Neural progenitor cell (in vitro differentiated cells): ENCODE measurements around the gene AP1G1. TPM values are rescaled to one million over a fixed set of nuclear protein-coding genes. Genes with fewer than 3 reads are reported as not detected.
"Not testable (repeated sequence)": the region's sequence is repeated elsewhere in the genome, so short reads cannot be mapped to it uniquely, and the experiment has no call there.

Experiments
- DNase-seq: peaks from one replicate; pipeline ENCODE4 v3.0.0-alpha.2; 2016; ENCODE audit warnings: low spot score
- H2AFZ ChIP-seq: fragments of 200-600 bp; sonication (generic); replicated peaks from 2 replicates; pipeline ENCODE4 v1.6.1; 2016; ENCODE audit warnings: antibody characterized with exemption
- H3F3A ChIP-seq: fragments of 200-600 bp; sonication (generic); 2 replicates; pipeline ENCODE4 v1.6.1; 2016; ENCODE audit warnings: antibody characterized with exemption, low read depth
- H3K27ac ChIP-seq: fragments of 200-600 bp; sonication (generic); 2 replicates; pipeline ENCODE4 v1.5.1; 2016; ENCODE audit warnings: mild to moderate bottlenecking
- H3K27me3 ChIP-seq: fragments of 200-600 bp; sonication (generic); 2 replicates; pipeline ENCODE4 v1.6.1; 2016; ENCODE audit warnings: mild to moderate bottlenecking, moderate library complexity
- H3K36me3 ChIP-seq: fragments of 200-600 bp; sonication (generic); 2 replicates; pipeline ENCODE4 v1.5.1; 2016
- H3K4me1 ChIP-seq: fragments of 200-600 bp; sonication (generic); 2 replicates; pipeline ENCODE4 v1.6.1; 2016; ENCODE audit warnings: mixed run types
- H3K4me2 ChIP-seq: fragments of 200-600 bp; sonication (generic); 2 replicates; pipeline ENCODE4 v1.6.1; 2016
- H3K4me3 ChIP-seq: fragments of 200-600 bp; sonication (generic); 2 replicates; pipeline ENCODE4 v1.5.1; 2016
- H3K79me2 ChIP-seq: fragments of 200-600 bp; sonication (generic); 2 replicates; pipeline ENCODE4 v1.6.1; 2016; ENCODE audit warnings: low read depth
- H3K9ac ChIP-seq: fragments of 200-600 bp; sonication (generic); 2 replicates; pipeline ENCODE4 v1.6.1; 2016
- H3K9me3 ChIP-seq: fragments of 200-600 bp; sonication (generic); 2 replicates; pipeline ENCODE4 v1.5.1; 2016; ENCODE audit warnings: low read depth
- H4K20me1 ChIP-seq: fragments of 200-600 bp; sonication (generic); 2 replicates; pipeline ENCODE4 v1.6.1; 2016; ENCODE audit warnings: low read depth
- H3K27ac Mint-ChIP-seq: 3 replicates; pipeline ENCODE4 v1.8.0; 2021; ENCODE audit warnings: mixed read lengths
- H3K27me3 Mint-ChIP-seq: 2 replicates; pipeline ENCODE4 v1.8.0; 2022; ENCODE audit warnings: low read depth, mild to moderate bottlenecking, inconsistent platforms, moderate library complexity, mixed read lengths; ENCODE audit not compliant: insufficient read depth
- H3K36me3 Mint-ChIP-seq: 3 replicates; pipeline ENCODE4 v1.8.0; 2021; ENCODE audit warnings: mixed read lengths
- H3K4me1 Mint-ChIP-seq: 3 replicates; pipeline ENCODE4 v1.8.0; 2021; ENCODE audit warnings: mixed read lengths
- H3K4me3 Mint-ChIP-seq: 3 replicates; pipeline ENCODE4 v1.8.0; 2021; ENCODE audit warnings: mild to moderate bottlenecking, moderate library complexity, mixed read lengths
- H3K9me3 Mint-ChIP-seq: 3 replicates; pipeline ENCODE4 v1.8.0; 2020; ENCODE audit warnings: mixed read lengths
- EZH2 ChIP-seq: fragments of 200-600 bp; sonication (generic); IDR thresholded peaks from 2 replicates; pipeline ENCODE4 v1.6.1; 2017; ENCODE audit warnings: antibody characterized with exemption, mild to moderate bottlenecking, moderate library complexity
- EZH2phosphoT487 ChIP-seq: fragments of 200-600 bp; sonication (generic); IDR thresholded peaks from 2 replicates; pipeline ENCODE4 v1.6.1; 2017; ENCODE audit warnings: antibody characterized with exemption
- total RNA-seq: library from RNA; depleted of rRNA; stranded (reverse); fragments of >200 nt; gene quantifications from 2 replicates; pipeline ENCODE4 v1.2.3, GENCODE V29; 2015; ENCODE audit warnings: low replicate concordance
- TF ChIP-seq, protein P1 (sequence below): fragments of 200-600 bp; sonication (generic); IDR thresholded peaks from 2 replicates; pipeline ENCODE4 v1.5.1; 2017; ENCODE audit warnings: antibody characterized with exemption, mild to moderate bottlenecking

Gene AP1G1
- total RNA-seq, 1 donor from 2014 or later, result 72.6 TPM

- TF ChIP-seq EZH2 (no peak), EZH2phosphoT487 (no peak)
- TF ChIP-seq, protein P1, sequence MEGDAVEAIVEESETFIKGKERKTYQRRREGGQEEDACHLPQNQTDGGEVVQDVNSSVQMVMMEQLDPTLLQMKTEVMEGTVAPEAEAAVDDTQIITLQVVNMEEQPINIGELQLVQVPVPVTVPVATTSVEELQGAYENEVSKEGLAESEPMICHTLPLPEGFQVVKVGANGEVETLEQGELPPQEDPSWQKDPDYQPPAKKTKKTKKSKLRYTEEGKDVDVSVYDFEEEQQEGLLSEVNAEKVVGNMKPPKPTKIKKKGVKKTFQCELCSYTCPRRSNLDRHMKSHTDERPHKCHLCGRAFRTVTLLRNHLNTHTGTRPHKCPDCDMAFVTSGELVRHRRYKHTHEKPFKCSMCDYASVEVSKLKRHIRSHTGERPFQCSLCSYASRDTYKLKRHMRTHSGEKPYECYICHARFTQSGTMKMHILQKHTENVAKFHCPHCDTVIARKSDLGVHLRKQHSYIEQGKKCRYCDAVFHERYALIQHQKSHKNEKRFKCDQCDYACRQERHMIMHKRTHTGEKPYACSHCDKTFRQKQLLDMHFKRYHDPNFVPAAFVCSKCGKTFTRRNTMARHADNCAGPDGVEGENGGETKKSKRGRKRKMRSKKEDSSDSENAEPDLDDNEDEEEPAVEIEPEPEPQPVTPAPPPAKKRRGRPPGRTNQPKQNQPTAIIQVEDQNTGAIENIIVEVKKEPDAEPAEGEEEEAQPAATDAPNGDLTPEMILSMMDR, result no peak
- H3K27ac ChIP-seq, result no peak overlapping the region
- H3K36me3 Mint-ChIP-seq, result peaks cover 5% of the 10 kb centered on the region
These were observed 13.7 kb downstream of the AP1G1 start for GRCh38 chr16:71794943-71795342.

GRCh38 chr16:71794018-71794417, 14.6 kb downstream of the AP1G1 start:
- Mint-ChIP-seq H3K36me3 (peaks cover 8% of the 10 kb centered on the region), H3K4me3 (no peak overlapping the region), H3K4me1 (no peaks in the 10 kb centered on the region), H3K27me3 (no peaks in the 10 kb centered on the region), H3K27ac (no peak overlapping the region), H3K9me3 (no peaks in the 10 kb centered on the region)
- H3K36me3 ChIP-seq, result no peaks in the 10 kb centered on the region
- no peak overlapping the region for H3K4me2 ChIP-seq
- H3K4me1 ChIP-seq, result no peaks in the 10 kb centered on the region
- H3K9me3 ChIP-seq, result no peaks in the 10 kb centered on the region
- no peaks in the 10 kb centered on the region for H3K27me3 ChIP-seq
- no peak overlapping the region for H3K4me3 ChIP-seq
- no peak overlapping the region for H3K27ac ChIP-seq
- peaks cover 100% of the 10 kb centered on the region for H3K79me2 ChIP-seq
- H2AFZ ChIP-seq, result no peak overlapping the region
- DNase-seq, result no peak
- H4K20me1 ChIP-seq, result peaks cover 74% of the 10 kb centered on the region
- TF ChIP-seq EZH2phosphoT487, result no peak
- TF ChIP-seq, protein P1, result no peak
- TF ChIP-seq EZH2, result no peak
- H3F3A ChIP-seq, result peaks cover 4% of the 10 kb centered on the region
- H3K9ac ChIP-seq, result no peak overlapping the region

More at GRCh38 chr16:71794943-71795342, 13.7 kb downstream of the AP1G1 start:
- no peaks in the 10 kb centered on the region for H3K27me3 ChIP-seq
- no peak for DNase-seq
- peaks cover 67% of the 10 kb centered on the region for H4K20me1 ChIP-seq
- H3K4me1 ChIP-seq, result no peaks in the 10 kb centered on the region
- H3K4me2 ChIP-seq, result no peak overlapping the region
- peaks cover 4% of the 10 kb centered on the region for H3F3A ChIP-seq
- H3K4me3 ChIP-seq, result no peak overlapping the region
- Mint-ChIP-seq H3K9me3 (no peaks in the 10 kb centered on the region), H3K4me3 (no peak overlapping the region), H3K27me3 (no peaks in the 10 kb centered on the region), H3K27ac (no peak overlapping the region), H3K4me1 (no peaks in the 10 kb centered on the region)
- no peak overlapping the region for H2AFZ ChIP-seq
- H3K79me2 ChIP-seq, result peaks cover 100% of the 10 kb centered on the region
- H3K9me3 ChIP-seq, result no peaks in the 10 kb centered on the region
- H3K36me3 ChIP-seq, result no peaks in the 10 kb centered on the region
- no peak overlapping the region for H3K9ac ChIP-seq

DNA sequence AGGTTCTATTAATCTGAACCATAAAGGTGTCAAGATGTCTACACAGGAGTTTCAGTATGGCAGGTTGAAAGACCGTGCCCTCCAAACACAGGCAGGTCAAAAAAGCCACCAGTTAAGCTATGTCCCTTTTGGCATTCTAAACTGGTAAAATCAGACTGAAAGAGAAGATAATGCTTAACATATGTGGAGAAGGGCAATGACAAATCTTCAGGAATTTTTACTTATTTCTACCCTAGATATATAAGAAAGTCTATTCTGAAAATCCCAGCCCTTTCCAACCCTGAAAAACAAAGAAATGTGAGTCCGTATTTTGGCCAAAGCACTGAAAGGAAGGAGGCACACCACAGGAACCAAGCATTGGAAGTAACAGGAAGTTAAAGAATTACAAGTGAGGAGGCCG, 16.5 kb downstream of the AP1G1 start:
- no peaks in the 10 kb centered on the region for H3K9me3 ChIP-seq
- no peaks in the 10 kb centered on the region for H3K27me3 Mint-ChIP-seq
- H3K4me3 ChIP-seq, result no peak overlapping the region
- H3K27ac ChIP-seq, result no peak overlapping the region
- no peaks in the 10 kb centered on the region for H3K9me3 Mint-ChIP-seq
- H3K36me3 ChIP-seq, result peaks cover 11% of the 10 kb centered on the region
- no peak for DNase-seq
- peaks cover 4% of the 10 kb centered on the region for H3F3A ChIP-seq
- H3K9ac ChIP-seq, result no peak overlapping the region
- TF ChIP-seq EZH2, result no peak
- no peak overlapping the region for H2AFZ ChIP-seq
- H3K4me1 ChIP-seq, result no peaks in the 10 kb centered on the region
- peaks cover 99% of the 10 kb centered on the region for H3K79me2 ChIP-seq
- H4K20me1 ChIP-seq, result peaks cover 61% of the 10 kb centered on the region
- no peaks in the 10 kb centered on the region for H3K4me1 Mint-ChIP-seq
- no peak overlapping the region for H3K27ac Mint-ChIP-seq
- no peaks in the 10 kb centered on the region for H3K27me3 ChIP-seq
- no peak overlapping the region for H3K4me2 ChIP-seq
- no peak overlapping the region for H3K4me3 Mint-ChIP-seq
- H3K36me3 Mint-ChIP-seq, result peaks cover 16% of the 10 kb centered on the region

DNA sequence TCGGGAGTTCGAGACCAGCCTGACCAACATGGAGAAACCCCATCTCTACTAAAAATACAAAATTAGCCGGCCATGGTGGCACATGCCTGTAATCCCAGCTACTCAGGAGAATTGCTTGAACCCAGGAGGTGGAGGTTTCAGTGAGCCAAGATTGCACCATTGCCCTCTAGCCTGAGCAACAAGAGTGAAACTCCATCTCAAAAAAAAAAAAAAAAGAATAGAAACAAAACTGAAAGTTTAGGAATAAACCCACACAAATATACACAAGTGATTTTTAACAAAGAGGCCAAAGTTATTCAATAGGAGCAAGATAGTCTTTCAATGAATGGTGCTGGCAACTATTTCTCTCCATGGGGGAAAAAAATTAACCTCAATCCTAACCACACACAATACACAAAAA, 18.3 kb downstream of the AP1G1 start:
- H2AFZ ChIP-seq, H3K4me2 ChIP-seq, H3K4me3 Mint-ChIP-seq, DNase-seq, H3K27ac ChIP-seq, H3K27me3 Mint-ChIP-seq, H3K9me3 ChIP-seq, H3F3A ChIP-seq, H3K4me1 Mint-ChIP-seq, H3K9me3 Mint-ChIP-seq, H3K4me1 ChIP-seq, H3K4me3 ChIP-seq, H3K9ac ChIP-seq, H3K27ac Mint-ChIP-seq, H3K27me3 ChIP-seq: not testable (repeated sequence)
- H3K36me3 ChIP-seq, result peaks cover 15% of the 10 kb centered on the region
- peaks cover 16% of the 10 kb centered on the region for H3K36me3 Mint-ChIP-seq
- H4K20me1 ChIP-seq, result peaks cover 43% of the 10 kb centered on the region
- peaks cover 88% of the 10 kb centered on the region for H3K79me2 ChIP-seq
